HG03039 (cell line): ENCODE results near the gene CAB39.
A peak's percentile ranks its signal among the peaks of the same experiment; 100 is the strongest.

Experiments
- ATAC-seq: cut with Tn5 transposase; IDR thresholded peaks from one replicate; pipeline ENCODE4 v1.9.1; 2021; ENCODE audit warnings: mild to moderate bottlenecking, moderate library complexity; ENCODE audit not compliant: unreplicated experiment

Gene CAB39

GRCh38 chr2:230811508-230811907 is 98.9 kb downstream of the CAB39 start:
- ATAC-seq = no peak

- no peak for ATAC-seq
These were observed 99.4 kb downstream of the CAB39 start for GRCh38 chr2:230812033-230812432.

GRCh38 chr2:230814616-230815015 is 102.0 kb downstream of the CAB39 start:
- no peak for ATAC-seq

GRCh38 chr2:230815088-230815487 is 102.4 kb downstream of the CAB39 start:
- ATAC-seq = no peak

- no peak for ATAC-seq
These were observed 104.1 kb downstream of the CAB39 start for GRCh38 chr2:230816735-230817134.

GRCh38 chr2:230819433-230819832 is 106.8 kb downstream of the CAB39 start:
- no peak for ATAC-seq

- no peak for ATAC-seq
These were observed 108.8 kb downstream of the CAB39 start for GRCh38 chr2:230821261-230821990.

- ATAC-seq = no peak
These were observed 109.4 kb downstream of the CAB39 start for GRCh38 chr2:230821991-230822520.

- ATAC-seq = no peak
These were observed 110.8 kb downstream of the CAB39 start for GRCh38 chr2:230823264-230823964.

- ATAC-seq = no peak
These were observed 111.8 kb downstream of the CAB39 start for GRCh38 chr2:230824406-230824978.

GRCh38 chr2:230825354-230825753 is 112.7 kb downstream of the CAB39 start:
- no peak for ATAC-seq

GRCh38 chr2:230827774-230828271 is 115.2 kb downstream of the CAB39 start:
- ATAC-seq = no peak

- ATAC-seq = no peak
These were observed 115.8 kb downstream of the CAB39 start for GRCh38 chr2:230828272-230828961.

GRCh38 chr2:230829293-230829692 is 116.7 kb downstream of the CAB39 start:
- ATAC-seq = no peak

- no peak for ATAC-seq
These were observed 117.3 kb downstream of the CAB39 start for GRCh38 chr2:230829959-230830358.

GRCh38 chr2:230830428-230830827 is 117.8 kb downstream of the CAB39 start:
- ATAC-seq = no peak

GRCh38 chr2:230840301-230840700 is 127.7 kb downstream of the CAB39 start:
- ATAC-seq = no peak

- no peak for ATAC-seq
These were observed 129.8 kb downstream of the CAB39 start for GRCh38 chr2:230842473-230842872.

GRCh38 chr2:230843132-230843531 is 130.5 kb downstream of the CAB39 start:
- no peak for ATAC-seq

- no peak for ATAC-seq
These were observed 133.7 kb downstream of the CAB39 start for GRCh38 chr2:230846360-230846759.

GRCh38 chr2:230847883-230848388 is 135.3 kb downstream of the CAB39 start:
- peak; percentile 85 for ATAC-seq
